SU-DHL-6 (cell line): Measurements from ENCODE around the gene CPED1.

Experiments used
- H2AFZ ChIP-seq: fragments of 200-600 bp; sonication (generic); 2 replicates; pipeline ENCODE4 v1.6.1; 2014; ENCODE audit warnings: low read depth, mild to moderate bottlenecking, moderate library complexity, mixed read lengths, antibody characterized with exemption, low read length; ENCODE audit not compliant: severe bottlenecking
- H3F3A ChIP-seq: fragments of 200-600 bp; shearing (Covaris generic); 2 replicates; pipeline ENCODE4 v1.6.0; 2016; ENCODE audit warnings: antibody characterized with exemption, mild to moderate bottlenecking; ENCODE audit not compliant: insufficient read depth
- H3K27ac ChIP-seq: fragments of 200-600 bp; sonication (generic); 2 replicates; pipeline ENCODE4 v1.5.1; 2016; ENCODE audit warnings: low read depth, mild to moderate bottlenecking, low read length, moderate library complexity, mixed read lengths
- H3K27me3 ChIP-seq: fragments of 200-600 bp; sonication (generic), shearing (Covaris generic); 2 replicates; pipeline ENCODE4 v1.6.0; 2014; ENCODE audit warnings: mild to moderate bottlenecking, low read length
- H3K36me3 ChIP-seq: fragments of 200-600 bp; sonication (generic); 2 replicates; pipeline ENCODE4 v1.6.1; 2014; ENCODE audit warnings: mild to moderate bottlenecking, low read length, mixed read lengths
- H3K4me2 ChIP-seq: fragments of 300-600, 200-600 bp; shearing (Covaris generic), sonication (generic); 2 replicates; pipeline ENCODE4 v1.6.0; 2014; ENCODE audit warnings: low read length, low read depth, mild to moderate bottlenecking; ENCODE audit not compliant: poor library complexity, severe bottlenecking
- H3K4me3 ChIP-seq: fragments of 200-600 bp; sonication (generic); 2 replicates; pipeline ENCODE4 v1.5.1; 2014; ENCODE audit warnings: antibody characterized with exemption, low read length, mild to moderate bottlenecking, mixed read lengths; ENCODE audit not compliant: insufficient read depth, poor library complexity, severe bottlenecking
- H3K79me2 ChIP-seq: fragments of 200-600 bp; sonication (generic); 2 replicates; pipeline ENCODE4 v1.6.1; 2014; ENCODE audit warnings: mild to moderate bottlenecking, low read length, moderate library complexity; ENCODE audit not compliant: insufficient read depth
- H3K9ac ChIP-seq: fragments of 200-600 bp; sonication (generic); 2 replicates; pipeline ENCODE4 v1.7.0; 2014; ENCODE audit warnings: mild to moderate bottlenecking, low read length
- H3K9me2 ChIP-seq: fragments of 200-600 bp; sonication (generic); replicated peaks from 2 replicates; pipeline ENCODE4 v1.6.1; 2014; ENCODE audit warnings: low read length; ENCODE audit not compliant: insufficient read depth
- H3K9me3 ChIP-seq: fragments of 200-600 bp; sonication (generic); 2 replicates; pipeline ENCODE4 v1.6.1; 2014; ENCODE audit warnings: low read length, mixed read lengths; ENCODE audit not compliant: insufficient read depth
- H4K20me1 ChIP-seq: fragments of 200-600 bp; sonication (generic); 2 replicates; pipeline ENCODE4 v1.6.1; 2014; ENCODE audit warnings: low read depth, mild to moderate bottlenecking, antibody characterized with exemption, low read length, moderate library complexity, mixed read lengths
- CTCF ChIP-seq: fragments of 200-600 bp; sonication (generic); IDR thresholded peaks from one replicate; pipeline ENCODE4 v1.5.1; 2017; ENCODE audit warnings: antibody characterized with exemption, mild to moderate bottlenecking, low read length, moderate library complexity; ENCODE audit not compliant: insufficient read depth, poor library complexity, severe bottlenecking
- EZH2phosphoT487 ChIP-seq: fragments of 200-600 bp; sonication (generic), shearing (Covaris generic); conservative IDR thresholded peaks from 2 replicates; pipeline ENCODE4 v1.6.1; 2018; ENCODE audit warnings: mild to moderate bottlenecking, antibody characterized with exemption, low read length, moderate library complexity, mixed read lengths

The CPED1 gene

GRCh38 chr7:121175826-121176225, 187.3 kb downstream of the CPED1 start:
- Histone ChIP-seq H3K9me2 (no peaks in the 10 kb centered on the region), H3K9ac (no peak overlapping the region), H3F3A (no peaks in the 10 kb centered on the region), H3K36me3 (no peaks in the 10 kb centered on the region), H4K20me1 (no peaks in the 10 kb centered on the region), H3K4me2 (no peak overlapping the region), H3K27me3 (no peaks in the 10 kb centered on the region), H3K27ac (no peak overlapping the region), H3K79me2 (no peaks in the 10 kb centered on the region), H2AFZ (no peak overlapping the region), H3K4me3 (no peak overlapping the region), H3K9me3 (no peaks in the 10 kb centered on the region)
- no peak for TF ChIP-seq CTCF
- TF ChIP-seq EZH2phosphoT487 = no peak

- TF ChIP-seq CTCF (no peak), EZH2phosphoT487 (no peak)
- H4K20me1 ChIP-seq = no peaks in the 10 kb centered on the region
- H3K27me3 ChIP-seq = no peaks in the 10 kb centered on the region
- no peak overlapping the region for H3K9ac ChIP-seq
- H3K9me3 ChIP-seq = no peaks in the 10 kb centered on the region
- H3K27ac ChIP-seq = no peak overlapping the region
- H3K36me3 ChIP-seq = no peaks in the 10 kb centered on the region
- H3F3A ChIP-seq = no peaks in the 10 kb centered on the region
- H3K9me2 ChIP-seq = no peaks in the 10 kb centered on the region
- H3K79me2 ChIP-seq = no peaks in the 10 kb centered on the region
- H3K4me2 ChIP-seq = no peak overlapping the region
- no peak overlapping the region for H3K4me3 ChIP-seq
- no peak overlapping the region for H2AFZ ChIP-seq
Observed at GRCh38 chr7:121178452-121178851, 189.9 kb downstream of the CPED1 start.

- H3K27ac ChIP-seq = no peak overlapping the region
Observed at GRCh38 chr7:121178869-121179497, 190.5 kb downstream of the CPED1 start.

More at GRCh38 chr7:121178869-121179497, 190.5 kb downstream of the CPED1 start:
- Histone ChIP-seq H3K36me3 (no peaks in the 10 kb centered on the region), H3F3A (no peaks in the 10 kb centered on the region), H3K4me2 (no peak overlapping the region), H2AFZ (no peak overlapping the region), H3K9ac (no peak overlapping the region), H3K79me2 (no peaks in the 10 kb centered on the region), H3K27me3 (no peaks in the 10 kb centered on the region), H3K9me2 (no peaks in the 10 kb centered on the region), H3K4me3 (no peak overlapping the region), H3K9me3 (no peaks in the 10 kb centered on the region), H4K20me1 (no peaks in the 10 kb centered on the region)
- TF ChIP-seq EZH2phosphoT487 (no peak), CTCF (no peak)
